GM12864 (cell line): ENCODE measurements around the gene CLCF1.

Experiments
- DNase-seq: peaks from one replicate; pipeline ENCODE4 v3.0.0-alpha.2; 2011; ENCODE audit warnings: low read depth
- H3K4me3 ChIP-seq: 2 replicates; pipeline ENCODE4 v1.5.1; 2011; ENCODE audit warnings: mild to moderate bottlenecking, low read depth, low read length, control low read depth
- TF ChIP-seq, protein P1 (sequence below): IDR thresholded peaks from 2 replicates; pipeline ENCODE4 v1.5.1; 2011; ENCODE audit warnings: low read depth, mild to moderate bottlenecking, moderate library complexity, low read length, control low read depth, inconsistent platforms; ENCODE audit errors: missing control alignments

The CLCF1 gene

DNA sequence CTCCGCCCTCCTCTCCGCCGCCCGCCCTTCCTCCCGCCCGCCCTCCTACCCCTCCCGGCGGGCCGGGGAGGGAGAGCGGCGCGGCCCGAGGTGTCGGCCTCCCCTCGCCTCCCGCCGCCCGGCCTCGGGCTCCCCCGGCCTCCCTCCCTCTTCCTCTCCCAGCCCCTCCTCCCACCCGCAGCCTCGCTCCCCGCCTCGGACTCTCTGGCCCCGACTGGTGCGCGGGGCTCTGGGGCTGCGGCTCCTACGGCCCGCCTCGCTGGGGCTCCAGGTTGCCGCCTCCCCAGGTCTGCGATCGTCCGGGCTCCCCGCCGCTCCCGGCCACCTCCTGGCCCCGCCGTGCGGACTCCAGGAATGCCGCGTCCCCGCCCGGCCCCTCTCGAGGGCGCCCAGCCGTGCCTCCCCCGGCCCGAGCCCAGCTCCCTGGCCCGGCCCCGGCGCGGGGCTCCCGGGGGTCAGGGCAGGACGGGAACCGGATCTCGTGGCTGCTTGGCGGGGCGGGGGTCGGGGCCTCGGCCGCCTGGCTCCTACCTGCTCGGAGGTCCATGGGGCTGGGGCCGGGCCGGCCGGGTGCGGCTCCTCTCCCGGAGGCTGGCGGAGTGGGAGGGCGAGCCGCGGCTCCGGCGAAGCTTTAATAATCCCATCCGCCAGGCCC, at the start of gene CLCF1:
CLCF1 (minus strand) TSS at position 606 of the 655 bp plus-strand sequence; CDS start at position 547, 59 bp downstream.
- H3K4me3 ChIP-seq, result peak within 1 kb of the TSS; percentile 54
- DNase-seq, result no peak
- TF ChIP-seq, protein P1, sequence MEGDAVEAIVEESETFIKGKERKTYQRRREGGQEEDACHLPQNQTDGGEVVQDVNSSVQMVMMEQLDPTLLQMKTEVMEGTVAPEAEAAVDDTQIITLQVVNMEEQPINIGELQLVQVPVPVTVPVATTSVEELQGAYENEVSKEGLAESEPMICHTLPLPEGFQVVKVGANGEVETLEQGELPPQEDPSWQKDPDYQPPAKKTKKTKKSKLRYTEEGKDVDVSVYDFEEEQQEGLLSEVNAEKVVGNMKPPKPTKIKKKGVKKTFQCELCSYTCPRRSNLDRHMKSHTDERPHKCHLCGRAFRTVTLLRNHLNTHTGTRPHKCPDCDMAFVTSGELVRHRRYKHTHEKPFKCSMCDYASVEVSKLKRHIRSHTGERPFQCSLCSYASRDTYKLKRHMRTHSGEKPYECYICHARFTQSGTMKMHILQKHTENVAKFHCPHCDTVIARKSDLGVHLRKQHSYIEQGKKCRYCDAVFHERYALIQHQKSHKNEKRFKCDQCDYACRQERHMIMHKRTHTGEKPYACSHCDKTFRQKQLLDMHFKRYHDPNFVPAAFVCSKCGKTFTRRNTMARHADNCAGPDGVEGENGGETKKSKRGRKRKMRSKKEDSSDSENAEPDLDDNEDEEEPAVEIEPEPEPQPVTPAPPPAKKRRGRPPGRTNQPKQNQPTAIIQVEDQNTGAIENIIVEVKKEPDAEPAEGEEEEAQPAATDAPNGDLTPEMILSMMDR, result no peak

DNA sequence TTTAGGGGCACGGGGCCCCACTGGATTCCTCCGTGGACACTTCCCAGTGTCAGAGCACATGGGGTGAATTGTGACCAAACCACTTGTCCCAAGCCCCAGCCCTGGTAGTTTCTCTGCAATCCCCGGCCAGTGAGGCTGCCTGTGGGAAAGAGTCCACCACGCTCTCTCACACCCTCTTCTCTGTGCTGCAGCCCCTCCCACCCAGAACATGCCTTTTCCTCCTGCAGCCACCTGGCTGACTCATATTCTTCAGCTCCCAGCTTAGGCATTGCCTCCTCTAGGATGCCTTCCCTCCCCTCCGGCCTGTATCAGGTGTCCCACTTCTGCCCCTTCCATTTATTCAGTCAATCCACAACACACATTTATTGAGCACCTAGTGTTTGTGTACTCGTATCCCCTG, 49.5 kb upstream of the CLCF1 start:
- TF ChIP-seq, protein P1, result no peak
- H3K4me3 ChIP-seq, result no peak overlapping the region
- no peak for DNase-seq

DNA sequence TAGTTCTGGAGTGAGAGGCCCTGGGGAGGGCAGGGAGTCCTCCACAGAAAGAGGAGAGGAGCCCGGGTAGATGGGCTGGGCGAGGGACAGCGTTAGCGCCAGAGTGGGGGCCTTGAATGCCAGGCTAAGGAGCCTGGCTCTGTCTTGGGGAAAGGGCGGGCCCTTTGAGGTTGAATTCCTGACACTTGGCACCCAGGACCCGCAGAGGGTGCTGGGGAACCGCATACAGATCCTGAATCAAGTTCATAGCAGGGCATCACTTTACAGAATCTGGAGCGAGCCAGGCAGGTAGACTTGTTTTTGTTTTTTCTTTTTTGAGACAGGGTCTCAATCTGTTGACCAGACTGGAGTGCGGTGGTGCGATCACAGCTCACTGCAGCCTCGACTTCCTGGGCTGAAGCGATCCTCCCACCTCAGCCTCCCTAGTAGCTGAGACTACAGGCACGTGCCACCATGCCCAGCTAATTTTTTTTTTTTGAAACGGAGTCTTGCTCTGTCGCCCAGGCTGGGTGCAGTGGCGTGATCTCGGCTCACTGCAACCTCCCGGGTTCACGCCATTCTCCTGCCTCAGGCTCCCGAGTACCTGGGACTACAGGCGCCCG, 48.1 kb upstream of the CLCF1 start:
- no peak for DNase-seq
- TF ChIP-seq, protein P1, result no peak
- peak overlapping the region; percentile 39 for H3K4me3 ChIP-seq

DNA sequence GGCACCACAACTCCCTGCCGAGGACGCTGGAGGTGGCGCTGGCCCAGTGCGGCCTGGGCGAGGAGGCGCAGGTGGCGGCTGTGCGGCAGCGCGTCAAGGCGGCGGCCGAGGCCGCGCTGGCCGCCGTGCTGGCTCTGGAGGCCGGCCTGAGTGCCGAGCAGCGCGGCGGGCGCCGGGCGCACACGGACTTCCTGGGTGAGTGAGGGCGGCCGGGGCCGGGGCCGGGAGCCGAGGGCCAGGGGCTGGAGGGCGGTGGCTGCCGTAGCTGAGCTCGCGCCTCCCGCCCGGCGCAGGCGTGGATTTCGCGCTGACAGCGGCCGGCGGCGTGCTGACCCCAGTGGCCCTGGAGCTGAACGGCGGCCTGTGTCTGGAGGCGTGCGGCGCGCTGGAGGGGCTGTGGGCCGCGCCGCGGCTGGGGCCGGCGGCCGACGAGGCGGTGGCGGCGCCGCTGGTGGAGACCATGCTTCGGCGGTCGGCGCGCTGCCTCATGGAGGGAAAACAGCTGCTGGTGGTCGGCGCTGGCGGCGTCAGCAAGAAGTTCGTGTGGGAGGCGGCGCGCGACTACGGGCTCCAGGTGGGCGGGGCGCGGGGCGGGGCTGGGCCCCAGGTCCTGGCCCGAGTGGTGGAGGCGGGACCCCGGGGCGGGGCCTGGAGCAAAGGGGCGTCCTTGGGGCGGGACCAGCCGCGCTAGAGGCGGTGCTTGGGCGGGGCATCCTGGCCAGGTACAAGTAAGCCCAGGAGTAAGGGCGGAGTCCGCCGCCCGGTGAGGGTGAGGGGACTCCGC, 47.4 kb upstream of the CLCF1 start:
- peak overlapping the region; percentile 55 for H3K4me3 ChIP-seq
- TF ChIP-seq, protein P1, result no peak
- no peak for DNase-seq

DNA sequence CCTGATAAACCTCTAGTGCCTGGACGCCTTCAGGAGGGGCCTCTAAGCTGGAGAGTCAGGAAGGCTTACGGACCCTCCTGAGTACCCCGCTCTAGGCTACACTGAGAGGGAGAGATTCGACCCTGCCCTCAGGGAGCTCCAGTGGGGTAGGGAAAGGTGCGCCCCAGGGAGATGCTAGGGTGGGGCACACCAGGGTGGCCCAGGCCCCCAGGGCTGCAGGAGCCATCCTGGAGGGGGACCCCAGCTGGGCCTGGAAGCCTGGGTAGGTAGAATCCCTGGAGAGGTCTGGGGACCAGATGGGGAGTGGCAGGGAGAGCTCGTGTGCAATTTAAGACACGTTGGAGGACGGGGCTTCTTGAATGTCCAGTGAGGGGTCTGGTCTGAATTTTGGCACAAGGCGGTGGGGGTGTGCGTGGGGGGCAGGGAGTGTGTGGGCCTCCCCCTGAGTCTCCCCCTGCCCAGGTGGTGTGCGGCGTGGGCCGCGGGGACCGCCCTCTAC, 46.8 kb upstream of the CLCF1 start:
- peak overlapping the region; percentile 55; the same call in 1 of the 2 replicates for H3K4me3 ChIP-seq
- no peak for DNase-seq
- TF ChIP-seq, protein P1, result no peak

DNA sequence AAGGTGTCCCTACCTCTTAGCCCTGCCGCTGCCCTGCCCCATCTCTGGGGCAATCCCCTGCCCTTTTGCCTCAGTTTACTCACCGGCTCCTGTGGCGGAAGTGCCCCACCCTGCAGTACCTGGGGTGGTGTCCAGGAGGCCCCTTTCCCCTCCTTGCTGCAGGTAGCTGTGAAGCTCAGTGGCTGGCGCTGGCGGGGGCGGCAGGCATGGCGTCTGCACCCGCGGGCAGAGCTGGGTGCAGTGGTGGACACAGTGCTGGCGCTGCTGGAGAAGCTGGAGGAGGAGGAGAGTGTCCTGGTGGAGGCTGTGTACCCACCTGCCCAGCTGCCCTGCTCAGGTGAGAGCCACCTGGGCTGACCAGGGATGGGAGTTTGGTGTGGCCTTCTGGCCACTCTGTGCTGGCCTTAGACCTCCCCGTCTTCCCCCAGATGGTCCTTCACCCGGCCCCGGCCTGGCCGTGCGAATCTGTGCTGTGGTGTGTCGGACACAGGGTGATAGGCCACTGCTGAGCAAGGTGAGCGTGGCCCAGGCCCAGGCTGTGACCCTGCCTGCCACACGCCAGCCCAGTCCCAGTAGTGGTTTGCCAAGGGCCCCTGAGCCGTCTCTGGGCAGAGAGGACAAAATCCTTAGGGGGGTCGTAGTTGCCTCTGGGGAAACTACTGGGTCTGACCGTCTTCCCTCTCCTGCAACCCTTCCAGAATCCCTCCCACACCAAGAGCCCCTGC, 46.1 kb upstream of the CLCF1 start:
- TF ChIP-seq, protein P1, result no peak
- DNase-seq, result no peak
- no peak overlapping the region for H3K4me3 ChIP-seq
